PFSK-1 (cell line): ENCODE results near the gene HTR4.

ENCODE experiments used
- POLR2AphosphoS5 ChIP-seq: IDR thresholded peaks from 2 replicates; pipeline ENCODE4 v1.6.1; 2012; ENCODE audit warnings: low read depth, mild to moderate bottlenecking, control low read depth, low read length, moderate library complexity
- TAF1 ChIP-seq: IDR thresholded peaks from 2 replicates; pipeline ENCODE4 v1.6.1; 2012; ENCODE audit warnings: low read length, control low read depth, borderline replicate concordance; ENCODE audit not compliant: insufficient read depth
- TF ChIP-seq, protein P1 (sequence below), 2 experiments: IDR thresholded peaks; 2 replicates each; pipeline versions ENCODE4 v1.6.1 to v1.8.0; 2011 to 2012; ENCODE audit warnings: low read depth in 2 of 2, low read length in 2 of 2, control low read depth in 1 of 2, inconsistent platforms in 1 of 2, mild to moderate bottlenecking in 1 of 2, moderate library complexity in 1 of 2; ENCODE audit not compliant: insufficient read depth in 1 of 2

GRCh38 chr5:148436029-148436428, 218.3 kb downstream of the HTR4 start:
- TF ChIP-seq POLR2AphosphoS5, result no peak
- TF ChIP-seq TAF1, result no peak
- TF ChIP-seq, protein P1, sequence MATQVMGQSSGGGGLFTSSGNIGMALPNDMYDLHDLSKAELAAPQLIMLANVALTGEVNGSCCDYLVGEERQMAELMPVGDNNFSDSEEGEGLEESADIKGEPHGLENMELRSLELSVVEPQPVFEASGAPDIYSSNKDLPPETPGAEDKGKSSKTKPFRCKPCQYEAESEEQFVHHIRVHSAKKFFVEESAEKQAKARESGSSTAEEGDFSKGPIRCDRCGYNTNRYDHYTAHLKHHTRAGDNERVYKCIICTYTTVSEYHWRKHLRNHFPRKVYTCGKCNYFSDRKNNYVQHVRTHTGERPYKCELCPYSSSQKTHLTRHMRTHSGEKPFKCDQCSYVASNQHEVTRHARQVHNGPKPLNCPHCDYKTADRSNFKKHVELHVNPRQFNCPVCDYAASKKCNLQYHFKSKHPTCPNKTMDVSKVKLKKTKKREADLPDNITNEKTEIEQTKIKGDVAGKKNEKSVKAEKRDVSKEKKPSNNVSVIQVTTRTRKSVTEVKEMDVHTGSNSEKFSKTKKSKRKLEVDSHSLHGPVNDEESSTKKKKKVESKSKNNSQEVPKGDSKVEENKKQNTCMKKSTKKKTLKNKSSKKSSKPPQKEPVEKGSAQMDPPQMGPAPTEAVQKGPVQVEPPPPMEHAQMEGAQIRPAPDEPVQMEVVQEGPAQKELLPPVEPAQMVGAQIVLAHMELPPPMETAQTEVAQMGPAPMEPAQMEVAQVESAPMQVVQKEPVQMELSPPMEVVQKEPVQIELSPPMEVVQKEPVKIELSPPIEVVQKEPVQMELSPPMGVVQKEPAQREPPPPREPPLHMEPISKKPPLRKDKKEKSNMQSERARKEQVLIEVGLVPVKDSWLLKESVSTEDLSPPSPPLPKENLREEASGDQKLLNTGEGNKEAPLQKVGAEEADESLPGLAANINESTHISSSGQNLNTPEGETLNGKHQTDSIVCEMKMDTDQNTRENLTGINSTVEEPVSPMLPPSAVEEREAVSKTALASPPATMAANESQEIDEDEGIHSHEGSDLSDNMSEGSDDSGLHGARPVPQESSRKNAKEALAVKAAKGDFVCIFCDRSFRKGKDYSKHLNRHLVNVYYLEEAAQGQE (IDR thresholded peaks at IDR 0.05; ENCODE audit: insufficient read depth in 1 of 2, low read depth in 2 of 2, low read length in 2 of 2), result no peak
